GM19328 (cell line): ENCODE measurements around the gene EPHA6.
"Not testable (repeated sequence)": the region's sequence is repeated elsewhere in the genome, so short reads cannot be mapped to it uniquely, and the experiment has no call there.

Source experiments
- ATAC-seq: cut with Tn5 transposase; IDR thresholded peaks from one replicate; pipeline ENCODE4 v1.9.1; 2021; ENCODE audit warnings: mild to moderate bottlenecking, moderate library complexity; ENCODE audit not compliant: unreplicated experiment

The EPHA6 gene

GRCh38 chr3:96900566-96900965, 86.2 kb downstream of the EPHA6 start:
- ATAC-seq, result no peak

DNA sequence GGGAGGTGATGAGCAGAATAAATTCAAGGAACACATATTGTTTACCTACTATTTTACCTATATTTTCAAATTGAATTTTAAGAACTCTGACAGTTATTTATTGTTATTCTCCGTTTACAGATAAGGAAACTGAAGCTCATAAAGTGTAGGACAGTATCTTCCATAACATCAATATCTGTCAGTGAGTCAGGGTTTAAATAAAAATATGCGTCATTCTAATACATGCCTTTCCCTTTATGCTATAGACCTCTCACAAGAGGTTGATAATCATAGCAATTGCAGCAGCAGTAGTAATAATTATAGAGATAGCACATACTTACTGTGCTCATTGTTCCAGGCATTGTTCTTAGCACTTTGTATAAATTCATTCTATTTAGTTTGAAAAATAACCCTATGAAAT, 101.1 kb downstream of the EPHA6 start:
- no peak for ATAC-seq

GRCh38 chr3:96931119-96931862, 116.9 kb downstream of the EPHA6 start:
- no peak for ATAC-seq

GRCh38 chr3:96942131-96942530, 127.7 kb downstream of the EPHA6 start:
- ATAC-seq, result not testable (repeated sequence)

DNA sequence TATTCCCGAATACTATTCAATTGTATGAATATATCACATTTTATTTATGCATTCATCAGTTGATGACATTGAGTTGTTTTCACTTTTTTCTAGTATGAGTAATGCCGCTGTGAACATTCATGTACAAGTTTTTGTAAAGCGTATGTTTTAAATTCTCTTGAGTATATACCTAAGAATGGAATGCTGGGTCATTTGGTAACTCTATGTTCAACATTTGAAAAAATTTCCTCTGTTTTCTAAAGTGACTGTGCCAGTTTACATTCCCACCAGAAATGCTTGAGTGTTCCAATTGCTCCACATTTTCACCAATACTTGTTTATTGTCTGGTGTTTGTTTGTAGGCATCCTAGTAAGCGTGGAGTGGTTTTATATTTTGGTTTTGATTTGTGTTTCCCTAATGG, 144.5 kb downstream of the EPHA6 start:
- no peak for ATAC-seq

GRCh38 chr3:96959474-96959873, 145.1 kb downstream of the EPHA6 start:
- no peak for ATAC-seq

DNA sequence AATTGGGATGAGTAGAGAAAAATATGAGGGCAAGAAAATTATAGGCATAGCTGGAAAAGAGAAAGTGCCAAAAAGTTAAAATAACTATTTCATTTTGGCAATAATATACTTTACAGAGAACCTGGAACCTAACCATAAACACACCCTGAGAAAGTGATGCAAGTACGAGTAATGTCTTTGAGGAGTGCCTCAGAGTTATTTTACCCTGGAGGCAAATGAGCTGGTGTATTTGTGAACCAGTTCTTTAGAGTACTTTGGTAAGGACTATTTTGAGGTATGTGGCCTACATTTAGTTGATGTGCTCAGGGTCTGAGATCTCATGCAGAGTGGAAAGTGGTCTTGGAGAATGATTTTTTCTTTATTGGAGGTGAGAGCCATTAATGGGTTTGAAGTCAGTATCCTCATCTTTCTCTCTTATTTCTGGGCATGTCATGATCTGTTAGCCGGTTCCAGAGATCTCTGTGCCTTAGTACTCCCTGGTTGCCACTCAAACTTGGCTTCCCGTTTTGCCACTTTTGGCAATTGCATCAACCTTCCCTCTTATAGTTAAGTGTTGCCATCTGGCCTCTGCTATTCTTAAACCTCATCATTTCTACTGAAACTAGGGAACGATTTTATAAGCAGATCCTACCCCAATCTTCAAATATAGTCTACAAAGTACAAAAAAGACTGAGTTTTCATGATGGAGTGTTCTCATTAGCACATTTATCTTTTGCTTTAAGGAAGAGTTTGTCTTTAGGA, 145.7 kb downstream of the EPHA6 start:
- no peak for ATAC-seq

GRCh38 chr3:96960661-96961330, 146.4 kb downstream of the EPHA6 start:
- ATAC-seq, result no peak

DNA sequence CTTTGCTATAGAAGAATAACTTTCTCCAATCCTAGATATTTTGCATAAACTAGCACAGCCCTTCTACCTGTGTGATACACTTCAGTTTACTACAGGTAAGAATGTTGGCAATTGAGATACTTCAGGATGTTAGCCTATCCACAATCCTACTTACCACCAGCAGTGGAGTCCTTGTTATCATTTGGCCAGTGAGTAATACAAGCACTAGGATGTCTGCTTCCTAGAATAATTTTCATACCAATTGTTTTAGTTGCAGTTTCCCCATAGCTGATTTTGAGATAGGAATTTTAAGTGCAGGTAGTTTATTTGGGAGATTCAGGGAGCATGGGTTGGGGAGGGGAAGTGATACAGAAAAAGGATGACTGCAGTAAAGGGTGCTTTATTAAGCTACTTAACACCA, 147.2 kb downstream of the EPHA6 start:
- no peak for ATAC-seq

DNA sequence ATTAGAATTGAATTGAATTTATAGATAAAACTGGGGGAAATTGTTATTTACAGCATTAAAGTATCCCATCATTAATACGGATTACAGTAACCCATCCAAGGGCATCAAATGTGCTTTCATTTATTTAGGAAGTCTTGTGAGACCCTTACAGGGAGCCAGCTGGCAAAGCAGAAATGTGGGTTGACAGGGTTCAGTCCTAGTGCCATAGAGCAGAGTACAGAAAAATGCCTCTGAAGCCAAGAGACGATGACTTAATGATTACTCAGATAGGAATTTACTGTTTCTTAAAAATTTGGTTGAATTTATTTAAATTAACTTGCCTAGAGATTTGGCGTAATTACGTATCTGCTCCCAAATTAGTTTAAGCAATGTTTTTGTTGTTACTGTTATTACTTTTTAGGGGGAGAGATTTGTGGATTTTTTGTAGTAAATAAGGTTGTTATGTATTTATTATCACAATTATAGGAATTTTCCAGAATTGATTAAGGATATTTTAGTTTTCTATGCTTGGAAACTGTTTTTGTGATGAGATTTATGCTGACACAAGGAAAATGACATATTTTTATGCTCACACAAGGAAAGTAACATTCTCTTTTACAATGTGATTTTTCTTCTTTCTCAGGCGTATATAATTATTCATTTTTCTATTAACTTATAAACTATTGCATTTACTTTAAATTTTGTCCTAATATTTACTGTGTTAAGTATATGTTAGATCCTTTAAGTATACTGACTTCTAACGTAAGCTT, 152.0 kb downstream of the EPHA6 start:
- ATAC-seq, result no peak

- ATAC-seq, result no peak
These were observed 155.8 kb downstream of the EPHA6 start for GRCh38 chr3:96970211-96970610.

DNA sequence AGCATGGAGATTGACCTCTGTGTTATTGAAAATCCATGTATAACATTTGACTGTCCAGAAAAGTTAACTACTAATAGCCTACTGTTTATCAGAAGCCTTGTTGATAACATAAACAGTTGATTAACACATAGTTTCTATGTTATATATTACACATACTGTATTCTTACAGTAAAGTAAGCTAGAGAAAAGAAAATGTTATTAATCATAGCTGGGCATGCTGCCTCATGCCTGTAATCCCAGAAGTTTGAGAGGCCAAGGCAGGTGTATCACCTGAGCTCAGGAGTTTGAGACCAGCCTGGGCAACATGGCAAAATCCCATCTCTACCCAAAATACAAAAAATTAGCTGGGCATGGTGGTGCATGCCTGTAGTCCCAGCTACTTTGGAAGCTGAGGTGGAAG, 163.3 kb downstream of the EPHA6 start:
- ATAC-seq, result no peak

GRCh38 chr3:96983716-96984115, 169.3 kb downstream of the EPHA6 start:
- ATAC-seq, result not testable (repeated sequence)

DNA sequence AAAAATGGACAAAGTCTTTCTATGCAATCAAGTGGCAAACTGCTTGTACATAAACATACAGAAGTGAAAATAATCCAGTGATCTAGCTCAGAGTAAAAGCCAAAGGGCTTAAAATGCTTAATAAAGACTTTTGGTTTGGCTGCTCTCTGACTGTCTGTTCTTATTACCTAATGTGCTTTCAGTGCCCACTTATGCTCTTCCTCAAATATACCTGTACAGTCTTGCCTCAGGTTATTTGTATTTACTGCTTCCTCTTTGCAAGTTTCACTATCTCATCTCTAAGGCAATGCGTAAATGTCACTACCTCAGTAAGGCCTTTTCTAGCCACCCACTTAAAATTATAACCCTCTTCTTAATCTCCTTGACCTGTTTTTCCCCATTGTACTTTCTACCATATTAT, 171.8 kb downstream of the EPHA6 start:
- ATAC-seq, result no peak

- no peak for ATAC-seq
These were observed 176.8 kb downstream of the EPHA6 start for GRCh38 chr3:96991231-96991630.

DNA sequence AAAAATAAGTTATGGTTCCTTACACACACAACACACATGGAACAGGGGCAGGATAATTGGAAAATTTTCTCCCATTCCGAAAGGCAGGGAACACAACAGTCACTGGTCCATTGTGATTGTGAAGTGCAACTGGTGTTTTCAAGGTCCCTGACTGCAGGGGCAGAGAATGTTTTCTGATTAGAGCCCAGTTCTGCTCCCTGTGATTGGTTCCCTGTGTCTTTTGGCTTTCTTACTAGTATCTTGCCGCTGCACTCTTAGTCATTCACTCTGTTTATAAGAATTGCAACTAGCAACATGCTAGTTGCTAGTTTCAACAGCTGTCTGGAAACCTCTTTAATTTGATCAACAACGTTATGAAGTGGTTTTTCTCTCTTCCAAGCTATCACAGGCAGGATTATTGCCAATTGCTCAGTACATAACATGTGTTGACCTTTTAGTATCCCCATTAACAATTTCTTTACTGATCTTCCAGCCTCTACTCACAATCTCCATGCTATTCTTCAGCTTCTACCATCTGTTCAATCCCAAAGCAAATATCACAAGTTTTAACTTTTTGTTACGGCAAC, 177.5 kb downstream of the EPHA6 start:
- ATAC-seq, result no peak

DNA sequence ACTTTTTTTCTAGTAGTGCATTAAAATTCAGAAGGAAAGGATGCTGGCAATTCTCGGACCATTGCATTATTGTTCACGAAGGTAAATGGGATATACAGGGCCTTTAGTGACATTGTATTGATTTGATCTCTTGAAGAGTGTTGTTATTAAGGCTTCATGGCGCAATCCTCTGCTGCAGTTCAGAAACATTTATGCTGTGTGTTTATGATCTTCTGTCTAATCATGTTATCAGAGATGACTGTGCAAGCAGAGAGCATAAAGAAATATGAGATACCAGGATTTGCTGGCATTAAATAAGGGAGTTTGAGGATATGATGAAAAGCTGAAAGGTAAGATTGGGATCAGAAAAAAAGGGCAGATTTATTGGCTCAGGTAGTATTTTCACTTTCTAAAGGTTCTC, 180.6 kb downstream of the EPHA6 start:
- ATAC-seq, result no peak

DNA sequence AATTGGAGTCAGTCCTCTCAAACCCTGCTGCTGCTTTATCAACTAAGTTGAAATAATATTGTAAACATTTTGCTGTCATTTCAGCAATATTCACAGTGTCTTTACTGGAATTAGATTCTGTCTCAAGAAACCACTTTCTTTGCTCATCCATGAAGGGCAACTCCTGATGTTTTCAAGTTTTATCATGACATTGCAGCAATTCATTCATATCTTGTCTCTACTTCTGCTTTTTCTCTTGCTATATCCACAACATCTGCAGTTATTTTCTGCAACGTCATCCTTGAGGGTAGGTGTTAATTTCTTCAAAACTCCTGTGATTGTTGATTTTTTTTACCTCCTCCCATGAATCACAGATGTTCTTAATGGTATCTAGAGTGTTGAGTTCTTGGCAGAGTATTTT, 181.6 kb downstream of the EPHA6 start:
- ATAC-seq, result no peak

GRCh38 chr3:97001611-97002010, 187.2 kb downstream of the EPHA6 start:
- no peak for ATAC-seq

- ATAC-seq, result no peak
These were observed 195.1 kb downstream of the EPHA6 start for GRCh38 chr3:97009427-97010019.
